Vagina (tissue), 2 donors: ENCODE results near the gene C14orf119.

Experiments used
- POLR2A ChIP-seq, 2 donors: fragments of 450-650 bp; IDR thresholded peaks; one replicate each; pipeline ENCODE4 v1.6.1; 2017; ENCODE audit warnings: antibody characterized with exemption in 2 of 2, mild to moderate bottlenecking in 2 of 2, moderate library complexity in 2 of 2
- POLR2AphosphoS5 ChIP-seq, 2 donors: sonication (generic); formaldehyde crosslinking; IDR thresholded peaks; one replicate each; pipeline ENCODE4 v1.9.0; 2017; ENCODE audit warnings: antibody characterized with exemption in 2 of 2, mild to moderate bottlenecking in 2 of 2, low read depth in 1 of 2; ENCODE audit not compliant: insufficient read depth in 1 of 2
- TF ChIP-seq, protein P1 (sequence below), 3 experiments: fragments of 450-650 bp in 2 of 3; fragments of 200-600 bp in 1 of 3; sonication (generic) in 1 of 3; IDR thresholded peaks; one replicate each; pipeline ENCODE4 v1.5.1; 2017 to 2019; ENCODE audit warnings: antibody characterized with exemption in 3 of 3, mild to moderate bottlenecking in 2 of 3, moderate library complexity in 2 of 3

DNA sequence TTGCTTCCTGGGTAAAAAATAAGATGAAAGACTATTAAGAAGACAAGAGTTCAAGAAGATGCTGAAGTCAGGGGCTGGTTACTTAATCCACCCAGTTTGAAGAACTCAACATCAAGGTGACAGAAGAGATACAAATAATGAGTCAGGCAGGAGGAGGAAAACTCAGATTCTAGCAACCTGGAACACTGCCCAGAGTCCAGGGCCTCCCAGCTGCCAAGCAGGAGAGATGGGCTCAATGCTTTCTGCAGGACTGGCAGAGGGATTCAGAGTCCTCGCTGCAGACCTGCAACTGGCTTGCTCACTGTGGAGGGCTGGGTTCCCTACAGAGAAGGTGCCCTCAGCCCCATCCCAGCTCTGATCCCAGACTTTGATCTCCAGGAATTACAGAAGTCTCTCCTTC lies 52.4 kb downstream of the C14orf119 start:
- TF ChIP-seq, protein P1, sequence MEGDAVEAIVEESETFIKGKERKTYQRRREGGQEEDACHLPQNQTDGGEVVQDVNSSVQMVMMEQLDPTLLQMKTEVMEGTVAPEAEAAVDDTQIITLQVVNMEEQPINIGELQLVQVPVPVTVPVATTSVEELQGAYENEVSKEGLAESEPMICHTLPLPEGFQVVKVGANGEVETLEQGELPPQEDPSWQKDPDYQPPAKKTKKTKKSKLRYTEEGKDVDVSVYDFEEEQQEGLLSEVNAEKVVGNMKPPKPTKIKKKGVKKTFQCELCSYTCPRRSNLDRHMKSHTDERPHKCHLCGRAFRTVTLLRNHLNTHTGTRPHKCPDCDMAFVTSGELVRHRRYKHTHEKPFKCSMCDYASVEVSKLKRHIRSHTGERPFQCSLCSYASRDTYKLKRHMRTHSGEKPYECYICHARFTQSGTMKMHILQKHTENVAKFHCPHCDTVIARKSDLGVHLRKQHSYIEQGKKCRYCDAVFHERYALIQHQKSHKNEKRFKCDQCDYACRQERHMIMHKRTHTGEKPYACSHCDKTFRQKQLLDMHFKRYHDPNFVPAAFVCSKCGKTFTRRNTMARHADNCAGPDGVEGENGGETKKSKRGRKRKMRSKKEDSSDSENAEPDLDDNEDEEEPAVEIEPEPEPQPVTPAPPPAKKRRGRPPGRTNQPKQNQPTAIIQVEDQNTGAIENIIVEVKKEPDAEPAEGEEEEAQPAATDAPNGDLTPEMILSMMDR (IDR thresholded peaks at IDR 0.05), result no peak
- TF ChIP-seq POLR2A (IDR thresholded peaks at IDR 0.05), result no peak
- no peak for TF ChIP-seq POLR2AphosphoS5 (IDR thresholded peaks at IDR 0.05; ENCODE audit: insufficient read depth in 1 of 2, low read depth in 1 of 2)
